NOMO-1 (cell line): ENCODE data around the gene NKRF.

ENCODE experiments used
- DNase-seq, 2 experiments: peaks; one replicate each; lab custom pipeline; 2025; ENCODE audit not compliant: unreplicated experiment in 2 of 2; lab: John Stamatoyannopoulos, UW

NKRF gene

GRCh38 chrX:119617517-119618164, 11.4 kb upstream of the NKRF start:
- DNase-seq, result peak; percentile 49 to 76

- no peak for DNase-seq
Measured at GRCh38 chrX:119614776-119615175, 8.6 kb upstream of the NKRF start.

- no peak for DNase-seq
Measured at GRCh38 chrX:119607018-119607389, 780 bp upstream of the NKRF start.

GRCh38 chrX:119605464-119606279, 552 bp downstream of the NKRF start:
- no peak for DNase-seq

GRCh38 chrX:119604766-119605463, 1.3 kb downstream of the NKRF start:
- no peak for DNase-seq

GRCh38 chrX:119602701-119603255, 3.4 kb downstream of the NKRF start:
- no peak for DNase-seq

- no peak for DNase-seq
Measured at GRCh38 chrX:119589810-119590209, 16.4 kb downstream of the NKRF start.

- DNase-seq, result no peak
Measured at GRCh38 chrX:119583431-119584059, 22.7 kb downstream of the NKRF start.

GRCh38 chrX:119579414-119579813, 26.8 kb downstream of the NKRF start:
- DNase-seq, result no peak

- DNase-seq, result peak; percentile 74 to 86
Measured at GRCh38 chrX:119574394-119575266, 31.6 kb downstream of the NKRF start, which contains the start of gene UBE2A. Gene UBE2A, plus strand, starts transcription at chrX:119574563. Its CDS starts 149 bp downstream, at chrX:119574712.

GRCh38 chrX:119573840-119574393, 32.3 kb downstream of the NKRF start:
- no peak for DNase-seq

GRCh38 chrX:119573222-119573621, 33.0 kb downstream of the NKRF start:
- DNase-seq, result no peak

- DNase-seq, result no peak
Measured at GRCh38 chrX:119570351-119570835, 35.8 kb downstream of the NKRF start.

GRCh38 chrX:119565107-119565663, 41.0 kb downstream of the NKRF start, which contains the start of gene STEEP1:
Gene STEEP1, minus strand, starts transcription at chrX:119565409. Its CDS starts 54 bp downstream, at chrX:119565355.
- peak; percentile 93 to 97 for DNase-seq

- DNase-seq, result no peak
Measured at GRCh38 chrX:119552508-119552907, 53.7 kb downstream of the NKRF start.

- DNase-seq, result no peak
Measured at GRCh38 chrX:119549327-119550016, 56.8 kb downstream of the NKRF start.

GRCh38 chrX:119541188-119541587, 65.0 kb downstream of the NKRF start:
- DNase-seq, result no peak

- DNase-seq, result no peak
Measured at GRCh38 chrX:119539872-119540271, 66.4 kb downstream of the NKRF start.
